Endometrial microvascular endothelial cells (primary cell): ENCODE results near the gene PIGM. TPM values are rescaled to one million over a fixed set of nuclear protein-coding genes. Genes with fewer than 3 reads are reported as not detected.

Experiments
- in situ Hi-C: cut with HindIII; loops from 2 replicates; pipeline ENCODE4 v1.10.0; 2017; ENCODE audit warnings: low sequenced_read_pairs, low pct_unique_long_range_greater_than_20kb; ENCODE audit errors: inconsistent ontology term
- total RNA-seq: library from RNA; depleted of rRNA; stranded (reverse); fragments of >200 nt; gene quantifications from one replicate; pipeline ENCODE4 v1.2.3, GENCODE V29; 2015; ENCODE audit errors: inconsistent ontology term

PIGM gene
- total RNA-seq, result 3.8 TPM

GRCh38 chr1:160031365-160032164 lies at the start of gene PIGM:
PIGM (minus strand) TSS chr1:160031990; CDS start chr1:160031739, 251 bp downstream.
- in situ Hi-C loops, result no loop called here

DNA sequence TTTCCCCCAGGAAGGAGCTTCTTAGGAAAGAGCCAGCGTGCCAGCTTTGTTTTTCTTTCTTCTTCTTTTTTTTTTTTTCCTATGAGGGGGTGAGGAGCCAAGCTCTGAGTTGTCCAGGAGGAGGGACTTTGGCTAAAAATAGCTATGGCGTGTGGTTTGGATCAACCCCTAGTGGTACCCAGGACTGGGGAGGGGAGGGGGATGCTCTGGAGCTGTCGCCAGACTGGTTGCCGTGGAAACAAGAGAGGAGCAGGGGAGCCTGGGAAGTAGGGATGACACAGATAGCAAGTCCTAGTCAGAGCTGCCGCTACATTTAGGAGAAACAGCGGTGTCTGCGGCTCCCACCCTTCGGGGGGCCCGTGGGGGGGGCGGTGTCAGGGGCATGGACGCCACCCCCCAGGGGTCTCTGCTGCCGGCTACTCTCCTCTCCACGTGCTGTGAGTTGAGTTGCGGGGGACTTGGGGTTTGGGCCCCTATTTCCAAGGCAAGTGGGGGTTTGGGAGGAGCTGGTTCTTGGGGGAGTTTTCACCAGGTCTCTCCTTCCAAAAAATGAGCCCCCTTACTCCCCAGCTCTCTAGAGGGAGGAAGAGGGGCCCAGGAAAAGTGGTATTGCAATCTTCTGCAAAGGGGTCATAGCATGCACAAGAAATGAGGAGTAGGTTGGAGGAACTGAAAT lies 49.6 kb upstream of the PIGM start, which contains the start of gene KCNJ9:
KCNJ9 (plus strand) TSS at position 278 of the 676 bp plus-strand sequence. CDS start 2,493 bp downstream, outside the sequence.
- in situ Hi-C loops, result no loop called here

- in situ Hi-C loops, result no loop called here
These were observed 48.8 kb upstream of the PIGM start for GRCh38 chr1:160080381-160081100.

DNA sequence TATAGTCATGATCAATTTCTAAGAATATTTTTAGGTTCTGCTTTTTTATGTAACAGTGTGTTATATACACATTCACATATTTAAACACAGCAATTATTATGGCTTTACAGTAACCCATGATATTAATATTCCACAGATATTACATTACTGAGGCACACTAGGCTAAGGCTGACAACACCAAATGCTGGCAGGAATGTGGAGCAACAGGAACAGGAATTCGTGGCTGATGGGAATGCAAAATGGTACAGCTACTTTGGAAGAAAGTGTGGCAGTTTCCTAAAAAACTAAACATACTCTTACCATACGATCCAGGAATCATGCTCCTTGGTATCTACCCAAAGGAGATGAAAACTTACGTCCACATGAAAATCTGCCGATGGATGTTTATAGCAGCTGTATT lies 47.7 kb upstream of the PIGM start:
- in situ Hi-C loops, result no loop called here

DNA sequence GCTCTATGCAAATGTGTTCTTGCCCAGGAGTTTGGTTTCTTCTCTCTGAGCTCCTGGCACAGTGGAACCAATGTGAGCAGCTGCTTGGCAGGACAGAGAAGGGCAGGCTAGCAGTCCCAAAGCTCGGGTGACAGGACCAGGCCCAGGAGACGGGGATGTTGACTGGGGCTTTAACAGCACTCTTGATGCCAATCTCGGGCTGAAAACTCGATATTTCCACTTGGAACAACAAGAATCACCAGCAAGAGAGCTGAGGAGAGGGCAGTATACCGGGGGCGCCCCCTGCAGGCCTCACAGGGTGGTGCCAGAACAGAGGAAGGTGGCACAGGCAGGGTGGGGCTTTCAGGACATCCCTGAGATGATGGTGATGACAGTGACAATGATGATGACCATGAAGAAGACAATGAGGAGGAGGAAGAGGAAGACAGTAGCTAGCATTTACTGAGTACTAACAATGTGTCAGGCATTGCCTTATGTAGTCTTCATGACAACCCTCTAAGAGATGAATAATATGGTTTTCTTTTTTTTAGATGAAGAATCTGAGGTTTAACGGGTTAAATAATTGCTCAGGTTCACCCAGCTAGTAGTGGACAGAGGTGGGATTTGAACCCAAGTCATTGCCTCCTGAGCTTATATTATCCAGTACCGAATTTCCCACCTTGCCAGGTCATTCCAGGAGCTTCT lies 46.9 kb upstream of the PIGM start:
- in situ Hi-C loops, result no loop called here

DNA sequence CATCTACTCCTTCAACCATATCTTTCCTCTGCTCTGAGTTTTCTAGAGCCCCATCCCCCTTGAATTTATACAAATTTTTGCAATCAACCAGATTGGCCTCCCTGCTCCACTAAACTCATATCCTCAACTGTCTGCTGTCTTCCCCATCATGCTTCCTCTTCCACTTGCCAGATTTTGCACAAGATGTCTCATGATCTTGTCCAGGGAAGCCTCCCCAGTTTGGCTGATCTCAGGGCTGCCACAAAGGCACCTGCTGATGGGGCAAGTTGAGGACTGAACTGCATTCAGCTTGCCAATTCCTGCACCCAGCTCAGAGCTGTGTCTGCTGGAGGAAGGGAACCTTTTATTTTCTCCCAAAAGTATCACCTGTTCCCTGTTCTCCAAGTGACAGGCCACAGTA lies 45.7 kb upstream of the PIGM start:
- in situ Hi-C loops, result no loop called here

DNA sequence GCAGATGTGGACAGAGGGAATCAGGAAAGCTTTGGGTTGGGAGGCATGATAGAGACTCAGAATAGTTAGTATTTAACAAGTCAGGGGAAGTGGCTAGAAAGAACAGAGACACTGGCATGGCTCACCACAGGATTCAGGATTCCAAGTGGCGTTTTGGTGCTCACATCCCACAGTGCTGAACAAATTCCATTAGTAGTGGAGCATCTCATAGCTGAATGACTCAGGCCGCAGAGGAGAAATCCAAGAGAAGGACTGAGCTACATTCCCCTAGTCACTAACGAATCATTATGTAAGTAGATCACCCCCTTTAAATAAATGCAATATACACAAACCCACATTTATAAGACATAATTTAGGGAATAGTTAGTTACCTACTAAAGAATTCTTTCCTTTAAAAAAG lies 44.5 kb upstream of the PIGM start:
- in situ Hi-C loops, result no loop called here

DNA sequence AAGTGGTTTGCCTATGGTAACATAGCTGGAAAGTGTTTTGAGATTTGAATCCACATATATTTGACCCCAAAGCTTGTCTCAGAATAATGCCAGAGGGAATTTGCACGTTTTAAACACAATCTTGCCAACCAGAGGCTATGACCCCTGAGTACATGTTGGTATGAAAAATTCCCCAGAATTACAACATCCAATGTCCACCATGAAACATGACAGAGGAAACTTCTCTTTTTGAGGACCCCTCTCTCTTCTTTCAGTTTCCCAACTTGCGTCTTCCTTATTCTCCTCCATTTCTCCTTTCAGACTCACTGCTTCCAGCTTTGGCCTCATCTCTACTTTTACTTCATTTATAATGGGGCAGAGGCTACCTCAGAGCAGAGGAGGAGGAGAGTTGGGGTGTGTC lies 44.0 kb upstream of the PIGM start:
- in situ Hi-C loops, result no loop called here

- in situ Hi-C loops, result no loop called here
These were observed 43.1 kb upstream of the PIGM start for GRCh38 chr1:160074865-160075264.

DNA sequence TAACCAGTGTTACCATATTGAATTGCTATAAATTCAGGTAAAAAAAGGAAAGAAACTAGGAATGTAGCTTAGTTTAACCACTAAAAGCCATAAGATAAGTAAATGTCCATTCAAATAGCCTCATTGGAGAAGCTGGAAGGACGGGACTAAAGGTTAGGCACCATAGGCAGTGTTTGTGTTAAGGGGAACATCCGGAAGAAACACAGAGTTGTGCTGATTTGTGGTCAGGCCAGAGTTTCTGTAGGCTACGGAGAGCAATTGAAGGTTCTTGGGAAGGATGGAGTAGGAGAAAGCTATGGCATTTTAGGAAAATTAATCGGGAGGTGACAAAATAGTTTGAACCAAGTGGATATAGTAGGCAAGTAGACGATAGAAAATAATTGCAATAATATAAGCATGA lies 39.5 kb upstream of the PIGM start:
- in situ Hi-C loops, result no loop called here

GRCh38 chr1:160070243-160071163 lies 38.7 kb upstream of the PIGM start:
- in situ Hi-C loops, result no loop called here

- in situ Hi-C loops, result no loop called here
These were observed 37.9 kb upstream of the PIGM start, which contains the start of gene KCNJ10 for GRCh38 chr1:160069460-160070231. KCNJ10 (minus strand) TSS chr1:160070160; CDS start chr1:160042532, 27,628 bp downstream.

DNA sequence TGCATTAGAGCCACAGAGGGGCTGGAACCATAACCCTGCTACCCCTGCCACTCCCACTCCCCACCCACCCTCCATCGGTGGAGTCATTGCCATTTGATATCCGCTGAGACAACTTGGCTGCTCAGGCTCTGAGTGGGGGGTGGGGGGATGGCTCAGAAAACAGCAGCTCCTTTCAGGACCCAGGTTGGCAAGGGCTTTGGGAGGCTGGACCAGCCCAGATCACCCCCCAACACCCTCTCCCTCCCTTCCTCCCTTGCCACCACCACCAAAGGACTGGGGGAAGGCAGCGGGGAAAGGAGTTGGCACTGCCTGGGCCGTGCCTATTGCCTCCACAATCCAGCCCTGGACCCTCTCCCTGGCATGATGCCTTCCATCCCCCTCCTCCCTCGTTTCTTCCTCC lies 36.4 kb upstream of the PIGM start:
- in situ Hi-C loops, result no loop called here

DNA sequence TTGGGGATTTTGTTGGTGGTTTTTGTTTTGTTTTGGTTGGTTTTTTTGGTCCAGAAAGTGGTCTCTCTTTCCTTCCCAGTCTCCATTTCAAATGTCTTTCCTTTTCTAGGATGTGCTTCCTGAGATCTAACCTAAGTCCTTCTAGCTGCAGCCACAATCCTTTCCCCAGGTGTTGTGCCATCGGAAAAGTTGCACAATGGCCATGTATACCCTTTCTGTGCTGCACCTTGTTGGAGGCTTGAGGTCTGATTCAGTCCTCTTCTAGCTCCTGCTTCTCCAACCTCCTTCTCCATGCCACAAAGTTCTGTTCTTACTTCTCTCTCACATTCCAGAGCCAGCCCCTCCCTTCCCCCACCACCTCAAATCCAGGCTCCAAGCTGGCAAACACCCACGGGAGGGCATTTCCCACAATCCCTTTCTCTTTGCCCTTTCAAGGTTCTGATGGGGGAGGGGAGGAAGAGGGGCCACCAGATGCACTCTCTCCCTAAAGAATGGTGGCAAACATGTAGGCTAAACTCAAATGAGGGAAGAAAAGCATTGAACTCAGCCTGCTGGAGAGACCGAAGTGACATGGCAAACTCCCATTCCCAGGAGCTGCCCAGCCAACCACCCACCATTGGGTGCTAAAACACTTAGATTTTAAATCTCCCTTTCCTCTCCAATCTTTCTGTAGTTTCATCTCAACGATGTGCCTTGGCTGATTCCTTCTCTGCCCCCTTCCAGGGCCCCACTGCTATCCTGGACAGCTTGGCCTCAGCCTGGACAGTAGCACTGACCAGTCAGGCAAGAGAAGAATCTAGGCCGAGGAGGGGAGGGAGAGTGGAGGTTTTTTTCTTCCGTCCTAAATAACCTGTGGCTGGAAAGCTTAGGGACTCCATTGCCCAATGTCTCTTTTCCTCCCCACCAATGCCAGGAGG lies 35.3 kb upstream of the PIGM start:
- in situ Hi-C loops, result no loop called here

GRCh38 chr1:160064746-160065145 lies 33.0 kb upstream of the PIGM start:
- in situ Hi-C loops, result no loop called here

GRCh38 chr1:160064164-160064563 lies 32.4 kb upstream of the PIGM start:
- in situ Hi-C loops, result no loop called here
